ENCODE data around the gene KRT222.

The KRT222 gene

GRCh38 chr17:40610359-40610758, 54.6 kb downstream of the KRT222 start:
- H3F3A ChIP-seq (ENCODE audit: insufficient read depth, low read length): no peaks in the 10 kb centered on the region; the same call in 1 of the 2 replicates
- H2AFZ ChIP-seq (ENCODE audit: low read length): no peak overlapping the region
- no peaks in the 10 kb centered on the region for H3K36me3 ChIP-seq (replicated peaks; ENCODE audit: insufficient read depth, low read length)
- no peaks in the 10 kb centered on the region for H4K20me1 ChIP-seq (ENCODE audit: insufficient read depth, low read length)
- no peaks in the 10 kb centered on the region for H3K9me2 ChIP-seq (replicated peaks; ENCODE audit: insufficient read depth, low read length)
- no peak for DNase-seq
- no peak overlapping the region for H3K9ac ChIP-seq (ENCODE audit: low read length)
- TF ChIP-seq, protein P1, sequence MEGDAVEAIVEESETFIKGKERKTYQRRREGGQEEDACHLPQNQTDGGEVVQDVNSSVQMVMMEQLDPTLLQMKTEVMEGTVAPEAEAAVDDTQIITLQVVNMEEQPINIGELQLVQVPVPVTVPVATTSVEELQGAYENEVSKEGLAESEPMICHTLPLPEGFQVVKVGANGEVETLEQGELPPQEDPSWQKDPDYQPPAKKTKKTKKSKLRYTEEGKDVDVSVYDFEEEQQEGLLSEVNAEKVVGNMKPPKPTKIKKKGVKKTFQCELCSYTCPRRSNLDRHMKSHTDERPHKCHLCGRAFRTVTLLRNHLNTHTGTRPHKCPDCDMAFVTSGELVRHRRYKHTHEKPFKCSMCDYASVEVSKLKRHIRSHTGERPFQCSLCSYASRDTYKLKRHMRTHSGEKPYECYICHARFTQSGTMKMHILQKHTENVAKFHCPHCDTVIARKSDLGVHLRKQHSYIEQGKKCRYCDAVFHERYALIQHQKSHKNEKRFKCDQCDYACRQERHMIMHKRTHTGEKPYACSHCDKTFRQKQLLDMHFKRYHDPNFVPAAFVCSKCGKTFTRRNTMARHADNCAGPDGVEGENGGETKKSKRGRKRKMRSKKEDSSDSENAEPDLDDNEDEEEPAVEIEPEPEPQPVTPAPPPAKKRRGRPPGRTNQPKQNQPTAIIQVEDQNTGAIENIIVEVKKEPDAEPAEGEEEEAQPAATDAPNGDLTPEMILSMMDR (IDR thresholded peaks at IDR 0.05; ENCODE audit: low read length): no peak
- no peak for TF ChIP-seq EZH2 (optimal IDR thresholded peaks at IDR 0.05; ENCODE audit: low read depth, low read length)
- no peak for TF ChIP-seq EZH2phosphoT487 (IDR thresholded peaks at IDR 0.05; ENCODE audit: low read length)
- no peaks in the 10 kb centered on the region for H3K27me3 ChIP-seq (replicated peaks; ENCODE audit: insufficient read depth, low read length)
- H3K4me1 ChIP-seq (ENCODE audit: low read length): peaks cover 10% of the 10 kb centered on the region
- no peak overlapping the region for H3K4me3 ChIP-seq (ENCODE audit: low read length)
- H3K27ac ChIP-seq (ENCODE audit: low read length): no peak overlapping the region
- H3K4me2 ChIP-seq (ENCODE audit: low read depth, low read length): no peak overlapping the region
- no peaks in the 10 kb centered on the region for H3K9me3 ChIP-seq (replicated peaks; ENCODE audit: insufficient read depth, low read length)
- no peaks in the 10 kb centered on the region for H3K79me2 ChIP-seq (ENCODE audit: low read length)

DNA sequence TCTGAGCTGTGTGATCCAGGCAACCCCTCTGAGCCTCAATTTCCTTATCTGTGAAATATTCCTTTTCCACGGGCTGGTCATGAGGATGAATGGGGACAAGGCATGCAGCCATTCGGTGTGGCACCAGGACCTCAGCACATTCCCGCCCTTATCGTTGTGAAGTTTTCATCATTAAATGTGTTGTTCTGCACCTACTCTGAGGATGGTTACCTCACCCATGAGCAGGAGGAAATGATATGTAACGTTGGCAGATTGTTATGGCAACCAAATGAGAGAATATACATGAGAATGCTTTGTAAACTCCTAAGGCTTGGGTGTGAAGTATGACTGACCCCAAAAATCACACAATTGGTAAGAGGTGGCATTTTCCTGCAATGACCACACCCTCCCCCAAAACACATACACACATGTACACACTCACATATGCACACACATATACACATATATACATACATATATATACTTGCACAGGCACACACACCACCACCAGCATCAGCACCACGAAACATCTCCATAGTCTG, 56.9 kb downstream of the KRT222 start:
- Histone ChIP-seq H3K4me3 (ENCODE audit: low read length) (no peak overlapping the region), H3K9me3 (replicated peaks; ENCODE audit: insufficient read depth, low read length) (no peaks in the 10 kb centered on the region), H3K27ac (ENCODE audit: low read length) (no peak overlapping the region), H2AFZ (ENCODE audit: low read length) (no peak overlapping the region), H3K4me1 (ENCODE audit: low read length) (no peaks in the 10 kb centered on the region), H3K27me3 (replicated peaks; ENCODE audit: insufficient read depth, low read length) (no peaks in the 10 kb centered on the region), H3K9me2 (replicated peaks; ENCODE audit: insufficient read depth, low read length) (no peaks in the 10 kb centered on the region), H3K4me2 (ENCODE audit: low read depth, low read length) (no peak overlapping the region), H3K79me2 (ENCODE audit: low read length) (no peaks in the 10 kb centered on the region), H3K36me3 (replicated peaks; ENCODE audit: insufficient read depth, low read length) (no peaks in the 10 kb centered on the region), H4K20me1 (ENCODE audit: insufficient read depth, low read length) (no peaks in the 10 kb centered on the region), H3F3A (ENCODE audit: insufficient read depth, low read length) (no peaks in the 10 kb centered on the region), H3K9ac (ENCODE audit: low read length) (no peak overlapping the region)
- TF ChIP-seq, protein P1 (IDR thresholded peaks at IDR 0.05; ENCODE audit: low read length): no peak
- TF ChIP-seq EZH2phosphoT487 (IDR thresholded peaks at IDR 0.05; ENCODE audit: low read length) (no peak), EZH2 (optimal IDR thresholded peaks at IDR 0.05; ENCODE audit: low read depth, low read length) (no peak)
- no peak for DNase-seq

- Histone ChIP-seq H3K9ac (ENCODE audit: low read length) (no peak overlapping the region), H3K4me3 (ENCODE audit: low read length) (no peak overlapping the region), H3K9me3 (replicated peaks; ENCODE audit: insufficient read depth, low read length) (no peaks in the 10 kb centered on the region), H2AFZ (ENCODE audit: low read length) (no peak overlapping the region), H4K20me1 (ENCODE audit: insufficient read depth, low read length) (no peaks in the 10 kb centered on the region), H3K79me2 (ENCODE audit: low read length) (no peaks in the 10 kb centered on the region), H3K27me3 (replicated peaks; ENCODE audit: insufficient read depth, low read length) (no peaks in the 10 kb centered on the region), H3K4me1 (ENCODE audit: low read length) (no peaks in the 10 kb centered on the region), H3K9me2 (replicated peaks; ENCODE audit: insufficient read depth, low read length) (no peaks in the 10 kb centered on the region), H3F3A (ENCODE audit: insufficient read depth, low read length) (no peaks in the 10 kb centered on the region), H3K36me3 (replicated peaks; ENCODE audit: insufficient read depth, low read length) (no peaks in the 10 kb centered on the region), H3K27ac (ENCODE audit: low read length) (no peak overlapping the region), H3K4me2 (ENCODE audit: low read depth, low read length) (no peak overlapping the region)
- no peak for DNase-seq
- TF ChIP-seq, protein P1 (IDR thresholded peaks at IDR 0.05; ENCODE audit: low read length): no peak
Observed at GRCh38 chr17:40607641-40608040, 57.3 kb downstream of the KRT222 start.

All from MM.1S (cell line).